Measurements from ENCODE around the gene TAF1L.

TAF1L gene

GRCh38 chr9:32587901-32588300, 47.6 kb downstream of the TAF1L start:
- no peak for DNase-seq

GRCh38 chr9:32584784-32585183, 50.7 kb downstream of the TAF1L start:
- no peak for DNase-seq

DNA sequence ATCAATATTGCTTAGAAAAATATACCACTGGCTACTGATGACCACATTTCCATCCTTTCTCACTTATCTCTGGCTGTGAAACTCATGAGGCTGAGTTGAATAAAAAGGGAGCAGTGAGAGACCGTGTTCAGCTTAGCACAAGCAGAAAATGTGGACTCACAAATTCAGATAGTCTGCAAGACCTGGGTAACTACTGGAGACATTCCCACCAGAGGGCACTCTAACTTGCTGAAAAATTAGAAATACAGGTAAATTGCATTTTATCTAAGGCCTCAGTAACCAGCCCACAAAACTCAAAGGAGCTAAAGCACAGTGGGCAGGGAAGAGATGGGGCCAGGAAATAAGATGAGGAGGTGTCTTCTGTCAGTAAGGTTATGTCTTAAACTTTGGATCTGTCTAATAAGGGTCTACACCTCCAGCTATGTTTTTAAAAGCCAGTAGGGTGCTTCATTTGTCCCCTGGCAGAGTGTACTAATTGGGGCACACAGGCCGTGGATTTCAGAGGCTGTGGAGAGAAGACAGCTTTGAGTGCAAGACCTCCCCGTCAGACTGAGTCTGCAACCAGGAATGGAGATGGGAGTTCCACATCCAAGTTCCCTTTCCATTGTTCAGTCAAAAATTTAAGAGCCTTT, 53.8 kb downstream of the TAF1L start:
- peak; percentile 55 for DNase-seq

- no peak for DNase-seq
These were observed 54.7 kb downstream of the TAF1L start for GRCh38 chr9:32580631-32581300.

- peak; percentile 20 for DNase-seq
These were observed 55.6 kb downstream of the TAF1L start for GRCh38 chr9:32579706-32580331.

Data from KG1 (cell line).